Embryonic facial prominence (tissue), 1 donor: Measurements from ENCODE around the gene HOTAIR.

Experiments
- DNase-seq: peaks from one replicate; pipeline ENCODE4 v3.0.0-alpha.2; 2016; ENCODE audit errors: extremely low spot score

HOTAIR gene

GRCh38 chr12:54000116-54001114 is 25.7 kb upstream of the HOTAIR start, which contains the start of gene HOXC9:
Gene HOXC9 (plus strand): TSS chr12:54000161. CDS start chr12:54000189, 28 bp downstream.
- no peak for DNase-seq

- DNase-seq: no peak
Measured at GRCh38 chr12:53999559-54000115, 24.9 kb upstream of the HOTAIR start.

- no peak for DNase-seq
Measured at GRCh38 chr12:53998900-53999236, 24.1 kb upstream of the HOTAIR start.

- no peak for DNase-seq
Measured at GRCh38 chr12:53998110-53998899, 23.6 kb upstream of the HOTAIR start.

- DNase-seq: no peak
Measured at GRCh38 chr12:53997204-53998109, 22.7 kb upstream of the HOTAIR start.

GRCh38 chr12:53996240-53997203 is 21.8 kb upstream of the HOTAIR start:
- no peak for DNase-seq

GRCh38 chr12:53995378-53996239 is 20.9 kb upstream of the HOTAIR start:
- no peak for DNase-seq

- no peak for DNase-seq
Measured at GRCh38 chr12:53995002-53995377, 20.2 kb upstream of the HOTAIR start.

- DNase-seq: no peak
Measured at GRCh38 chr12:53994264-53995001, 19.7 kb upstream of the HOTAIR start.

- no peak for DNase-seq
Measured at GRCh38 chr12:53994009-53994263, 19.2 kb upstream of the HOTAIR start.

- DNase-seq: no peak
Measured at GRCh38 chr12:53993162-53994008, 18.6 kb upstream of the HOTAIR start.

DNA sequence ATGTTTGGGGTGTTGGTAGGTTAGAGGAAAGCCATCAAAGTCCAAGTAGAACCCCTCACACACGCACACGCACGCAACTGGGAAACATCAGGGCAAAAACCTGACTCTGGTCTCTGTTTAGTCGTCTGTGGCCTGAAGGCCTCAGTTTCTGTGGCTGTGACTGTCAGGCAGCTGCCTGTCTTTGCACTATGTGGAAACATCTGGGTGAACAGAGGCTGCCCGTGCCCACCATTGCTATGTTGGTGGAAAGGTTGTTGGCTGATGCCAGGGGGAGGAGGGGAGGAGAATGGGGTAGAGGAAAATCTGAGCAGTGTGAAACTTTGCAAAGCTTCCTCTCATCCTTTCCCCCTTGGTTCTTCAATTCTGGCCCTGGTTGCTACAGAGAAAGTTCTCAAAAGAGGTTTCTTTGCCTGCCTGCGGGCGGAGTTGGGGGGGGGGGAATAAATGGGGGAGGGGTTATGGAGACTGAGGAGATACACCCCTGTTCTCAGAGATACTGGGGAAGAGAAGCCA is 17.7 kb upstream of the HOTAIR start:
- DNase-seq: no peak

DNA sequence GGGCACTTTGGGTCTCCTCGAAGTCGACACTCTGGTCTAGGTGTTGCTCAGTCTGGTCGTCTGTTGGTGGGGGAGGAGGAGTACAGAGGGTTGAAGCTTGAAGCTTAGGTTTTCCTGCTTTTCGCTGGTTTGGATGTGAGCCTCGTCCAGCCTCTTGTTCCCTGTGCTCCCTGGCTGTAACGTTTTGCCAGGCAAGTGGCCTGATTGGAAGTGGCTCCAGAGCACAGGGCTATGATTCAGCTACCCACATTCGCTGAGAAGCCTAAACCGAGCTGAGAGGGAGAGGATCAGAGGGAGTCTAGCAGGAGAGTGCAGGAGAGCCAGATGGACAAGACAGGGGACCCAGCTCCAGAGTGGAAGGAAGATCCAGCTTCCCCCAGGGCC is 16.3 kb upstream of the HOTAIR start:
- DNase-seq: no peak

- DNase-seq: no peak
Measured at GRCh38 chr12:53990311-53991076, 15.7 kb upstream of the HOTAIR start.

- no peak for DNase-seq
Measured at GRCh38 chr12:53989227-53990113, 14.7 kb upstream of the HOTAIR start.
